IPS DF 4.7 (cell line): ENCODE measurements around the gene MOGAT1.
"Not testable (repeated sequence)": the region's sequence is repeated elsewhere in the genome, so short reads cannot be mapped to it uniquely, and the experiment has no call there.

Experiments
- DNase-seq: peaks from one replicate; pipeline ENCODE4 v3.0.0-alpha.2; 2013; ENCODE audit warnings: low spot score; ENCODE audit errors: extremely low read depth

Gene MOGAT1

DNA sequence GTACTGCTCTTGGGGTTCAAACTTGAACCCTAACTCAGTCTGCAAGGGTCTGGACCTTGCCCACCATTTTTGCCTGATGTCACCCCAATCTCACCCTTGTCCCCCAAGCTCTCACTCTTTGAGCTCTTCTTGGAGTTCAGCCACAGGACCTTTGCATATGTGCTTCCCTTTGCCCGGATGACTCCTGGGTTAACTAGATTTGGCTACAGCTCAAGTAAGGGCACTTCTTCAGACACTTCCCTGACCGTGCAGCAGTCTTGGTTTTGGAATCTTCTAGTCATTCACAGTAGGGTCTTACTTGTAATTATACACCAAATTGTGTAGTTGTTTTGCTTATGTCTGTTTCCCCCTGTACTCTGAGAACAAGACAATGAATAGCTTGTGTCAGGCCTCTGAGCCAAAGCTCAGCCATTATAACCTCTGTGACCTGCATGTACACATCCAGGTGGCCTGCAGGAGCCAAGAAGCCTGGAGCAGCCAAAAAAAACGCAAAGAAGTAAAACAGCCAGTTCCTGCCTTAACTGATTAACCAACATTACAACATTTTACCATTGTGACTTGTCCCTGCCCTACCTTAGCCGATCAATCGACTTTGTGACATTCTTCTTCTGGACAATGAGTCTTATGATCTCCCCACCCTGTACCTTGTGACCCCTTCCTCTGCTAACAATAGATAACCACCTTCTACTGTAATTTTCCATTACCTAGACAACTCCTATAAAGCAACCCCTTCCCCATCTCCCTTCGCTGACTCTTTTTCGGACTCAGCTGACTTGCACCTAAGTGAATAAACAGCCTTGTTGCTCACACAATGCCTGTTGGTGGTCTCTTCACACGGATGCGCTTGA lies 1.0 kb upstream of the MOGAT1 start:
- no peak for DNase-seq

DNA sequence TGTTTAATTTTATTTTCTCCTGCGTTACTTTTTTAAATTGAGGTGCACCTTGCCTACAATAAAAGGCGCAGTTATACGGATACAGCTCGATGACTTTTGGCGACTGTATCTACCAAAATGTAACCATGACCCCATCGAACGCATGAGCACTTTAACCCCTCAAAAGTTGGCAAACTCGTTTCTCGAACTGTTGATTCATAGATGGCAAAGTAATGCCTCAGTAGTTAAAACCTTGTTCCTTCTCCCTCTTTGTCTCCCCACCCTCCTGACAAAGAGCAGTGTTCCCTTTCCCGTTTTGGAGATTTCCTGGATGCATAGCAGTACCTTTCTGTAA lies 577 bp downstream of the MOGAT1 start:
- DNase-seq, result no peak

DNA sequence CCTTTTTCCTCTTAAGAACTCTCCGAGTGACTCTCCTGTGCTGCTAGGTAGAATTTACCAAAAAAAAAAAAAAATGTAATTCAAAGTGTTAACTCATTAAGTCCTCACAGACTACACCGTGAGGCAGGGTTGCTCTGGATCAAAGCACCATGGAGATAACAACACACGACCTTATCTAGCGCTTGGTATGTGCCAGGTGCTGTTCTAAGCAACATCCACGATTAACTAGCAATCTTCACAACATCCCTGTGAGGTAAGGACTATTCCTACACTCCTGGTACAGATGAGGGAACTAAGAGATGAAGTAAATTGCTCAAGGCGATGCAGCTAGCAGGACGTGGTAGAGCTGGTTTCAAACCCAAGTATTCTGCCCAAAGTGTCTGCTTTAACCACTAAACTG lies 1.8 kb downstream of the MOGAT1 start:
- no peak for DNase-seq

DNA sequence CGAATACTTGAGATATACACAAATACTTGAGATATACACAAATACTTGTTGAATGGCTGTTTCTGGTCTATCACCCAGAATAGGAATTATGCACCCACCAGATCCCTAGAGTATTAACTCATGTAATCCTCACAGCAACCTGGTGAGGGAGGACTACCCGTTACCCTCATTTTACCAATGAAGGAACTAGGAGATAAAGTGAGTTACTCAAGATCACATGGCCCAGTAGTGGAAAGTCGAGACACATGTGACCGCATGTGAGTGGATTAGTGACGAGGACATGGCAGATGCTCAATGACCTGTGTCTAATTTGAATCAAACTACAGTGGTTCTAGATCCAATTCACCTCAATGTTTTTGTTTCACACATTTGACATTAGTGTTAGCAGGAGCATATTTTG lies 2.4 kb downstream of the MOGAT1 start:
- no peak for DNase-seq

DNA sequence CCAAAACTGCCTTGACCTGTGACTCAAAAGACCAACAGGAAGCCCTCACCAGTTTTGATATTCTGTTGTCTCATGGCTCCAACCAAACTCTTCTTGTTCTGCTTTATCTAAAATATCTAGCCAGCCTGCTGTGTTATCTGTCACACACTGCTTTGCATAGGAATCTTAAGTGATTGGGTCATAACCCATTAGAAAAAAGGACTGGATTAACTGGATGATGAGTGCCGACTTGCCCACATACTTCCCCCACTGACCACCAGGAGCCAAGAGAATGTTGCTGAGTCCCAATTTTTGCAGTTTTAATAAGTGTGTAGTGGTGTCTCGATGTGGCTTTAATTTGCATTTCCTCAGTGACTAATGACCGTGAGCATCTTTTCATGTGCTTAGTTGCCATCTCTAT lies 6.5 kb downstream of the MOGAT1 start:
- no peak for DNase-seq

DNA sequence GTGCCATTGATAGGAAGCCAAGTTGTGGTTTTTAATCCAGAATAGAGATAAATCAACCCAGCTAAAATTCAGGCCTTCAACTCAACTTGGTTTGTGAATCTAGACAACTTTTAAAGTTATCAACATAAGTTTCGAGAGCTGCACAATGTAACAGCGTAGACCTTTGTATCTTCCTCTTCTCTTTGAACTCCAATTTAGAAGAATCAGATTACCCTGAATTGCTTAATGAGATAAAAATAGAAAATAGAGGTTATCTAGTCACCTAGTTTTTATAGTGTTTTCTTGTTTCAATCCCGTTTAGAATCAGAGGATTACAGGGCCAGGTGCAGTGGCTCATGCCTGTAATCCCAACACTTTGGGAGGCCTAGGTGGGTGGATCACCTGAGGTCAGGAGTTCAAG lies 12.3 kb downstream of the MOGAT1 start:
- DNase-seq, result no peak

DNA sequence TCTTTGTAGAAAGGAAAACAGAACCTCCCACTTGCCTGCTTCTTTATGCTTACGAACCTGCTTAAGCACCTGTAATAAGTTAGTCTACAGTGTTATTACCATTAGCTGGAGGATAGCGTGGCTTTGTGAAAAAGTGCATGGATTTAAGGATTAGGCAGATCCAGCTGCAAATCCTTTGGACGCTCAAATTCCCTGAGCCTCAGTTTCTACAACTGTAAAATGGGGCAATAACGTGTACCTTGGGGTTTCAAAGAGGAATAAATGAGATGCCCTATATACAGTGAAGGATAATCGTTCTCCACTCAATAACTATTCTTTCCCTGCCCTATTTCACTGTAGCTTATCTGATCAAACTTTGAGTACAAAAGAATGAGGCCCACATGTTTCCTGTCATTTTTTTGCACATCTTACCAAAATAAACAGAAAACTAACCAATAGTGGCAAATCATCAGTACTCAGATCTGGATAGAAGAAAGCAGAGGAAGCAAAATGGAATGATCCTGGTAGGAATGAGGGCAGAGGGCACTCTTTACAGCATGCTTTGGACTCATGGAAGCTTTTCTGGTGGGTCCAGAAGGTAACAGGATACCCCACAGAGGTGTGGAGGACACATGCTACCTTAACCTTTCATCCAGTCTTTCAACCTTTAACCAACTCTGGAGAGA lies 14.8 kb downstream of the MOGAT1 start:
- DNase-seq, result no peak

DNA sequence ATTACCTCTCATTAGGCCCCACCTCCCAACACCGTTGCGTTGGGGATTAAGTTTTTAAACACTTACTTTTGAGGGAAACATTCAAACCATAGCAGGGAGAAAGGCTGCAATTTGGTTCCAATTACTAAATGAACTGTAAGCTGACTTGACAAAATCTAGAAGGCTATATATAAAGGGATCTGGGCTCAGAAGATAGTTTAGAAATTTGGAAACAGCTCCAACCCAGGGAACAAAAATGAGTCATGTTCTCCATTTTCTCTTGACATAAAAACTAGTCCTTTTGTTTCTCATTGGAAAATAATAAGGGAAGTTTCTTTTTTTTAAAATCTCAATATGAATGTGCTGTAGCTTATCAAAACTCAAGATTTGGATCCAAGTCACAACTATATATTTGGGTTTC lies 17.5 kb downstream of the MOGAT1 start:
- no peak for DNase-seq

DNA sequence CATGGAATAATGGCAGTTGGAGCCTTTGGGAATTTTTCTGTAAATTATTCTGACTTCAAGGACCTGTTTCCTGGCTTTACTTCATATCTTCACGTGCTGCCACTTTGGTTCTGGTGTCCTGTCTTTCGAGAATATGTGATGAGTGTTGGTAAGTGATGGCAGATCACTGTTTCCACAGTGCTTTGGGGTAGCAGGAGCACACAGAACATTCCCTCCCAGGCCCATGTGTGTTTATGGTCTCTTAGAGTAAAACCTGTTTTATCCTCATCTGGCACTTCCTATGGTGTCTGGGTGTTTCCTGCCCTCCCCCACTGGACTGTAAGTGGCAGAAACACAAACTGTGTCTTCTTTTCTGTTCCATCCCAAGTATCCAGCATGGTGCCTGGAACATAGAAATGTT lies 17.9 kb downstream of the MOGAT1 start:
- no peak for DNase-seq

DNA sequence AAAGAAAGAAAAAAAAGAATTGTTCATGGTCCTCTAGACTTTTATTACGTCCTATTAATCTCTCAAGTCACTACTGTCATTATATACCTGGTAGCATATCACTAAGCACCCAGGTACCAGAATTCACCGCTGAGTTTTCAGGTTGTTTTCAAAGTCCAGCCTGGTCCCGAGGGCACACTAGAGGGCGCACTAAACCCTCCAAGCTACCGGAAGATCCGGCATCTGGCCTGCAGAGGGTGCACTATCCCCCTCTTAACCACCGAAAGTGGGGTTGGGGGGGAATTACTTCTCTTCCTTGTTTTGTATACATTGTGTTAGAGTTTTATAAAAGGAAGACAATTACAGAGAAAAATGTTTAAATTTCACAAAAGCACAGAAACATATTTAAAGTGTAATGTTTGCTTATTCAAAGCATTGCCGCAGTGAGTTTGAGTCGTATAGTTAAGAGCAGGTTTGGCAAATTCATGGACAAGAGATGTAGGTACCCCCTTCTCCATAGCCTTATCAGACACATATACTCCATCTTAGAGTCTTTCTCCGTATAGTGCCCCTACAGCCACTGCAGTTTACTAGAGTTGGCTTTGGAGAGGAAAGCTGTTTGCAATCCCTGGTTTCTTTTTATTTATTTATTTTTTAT lies 19.2 kb downstream of the MOGAT1 start:
- no peak for DNase-seq

DNA sequence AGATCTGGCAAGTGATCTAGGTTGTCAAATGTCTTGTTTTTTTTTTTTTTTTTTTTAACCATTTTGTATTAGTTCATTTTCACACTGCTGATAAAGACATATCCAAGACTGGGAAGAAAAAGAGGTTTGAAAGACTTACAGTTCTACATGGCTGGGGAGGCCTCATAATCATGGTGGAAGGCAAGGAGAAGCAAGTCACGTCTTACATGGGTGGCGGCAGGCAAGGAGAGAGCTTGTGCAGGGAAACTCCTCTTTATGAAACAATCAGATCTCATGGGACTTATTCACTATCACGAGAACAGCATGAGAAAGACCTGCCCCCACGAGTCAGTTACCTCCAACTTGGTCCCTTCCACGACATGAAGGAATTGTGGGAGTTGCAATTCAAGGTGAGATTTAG lies 22.0 kb downstream of the MOGAT1 start:
- not testable (repeated sequence) for DNase-seq

DNA sequence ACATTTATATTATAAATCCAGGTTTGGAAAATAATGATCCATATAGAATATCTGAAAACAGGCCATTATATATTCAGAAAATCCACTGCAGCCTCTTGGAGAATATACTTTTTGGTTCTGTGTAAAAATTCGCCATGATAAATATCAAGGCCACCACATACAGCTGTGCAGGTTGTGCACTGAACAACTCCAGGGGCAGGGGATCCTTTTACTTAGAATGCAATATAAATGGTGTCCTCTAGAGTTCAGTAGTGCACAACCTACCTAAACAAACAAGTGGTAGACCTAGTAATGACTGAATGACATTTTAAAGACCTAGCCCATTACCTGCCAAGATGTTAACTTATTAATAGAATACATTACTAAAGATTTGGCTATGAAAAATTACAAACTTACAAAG lies 22.4 kb downstream of the MOGAT1 start:
- no peak for DNase-seq

DNA sequence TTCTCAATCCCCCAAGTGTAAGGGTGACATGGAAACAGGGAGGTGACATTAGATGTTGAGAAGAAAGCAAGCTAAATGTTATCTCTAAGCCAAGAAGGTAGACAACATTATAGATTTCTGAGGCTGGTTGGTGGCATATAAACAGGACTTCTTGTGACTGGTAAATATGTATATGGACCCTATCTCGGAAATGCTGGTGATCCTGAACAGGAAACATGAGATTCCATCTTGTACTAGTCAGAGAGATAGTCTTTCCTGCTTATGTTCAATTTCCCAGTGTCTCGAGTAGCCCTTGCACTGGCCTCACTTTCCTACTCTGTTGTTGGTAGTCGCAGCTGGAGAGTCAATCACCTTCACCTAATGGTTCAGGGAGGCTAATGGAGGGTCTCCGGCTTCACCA lies 26.8 kb downstream of the MOGAT1 start:
- no peak for DNase-seq

DNA sequence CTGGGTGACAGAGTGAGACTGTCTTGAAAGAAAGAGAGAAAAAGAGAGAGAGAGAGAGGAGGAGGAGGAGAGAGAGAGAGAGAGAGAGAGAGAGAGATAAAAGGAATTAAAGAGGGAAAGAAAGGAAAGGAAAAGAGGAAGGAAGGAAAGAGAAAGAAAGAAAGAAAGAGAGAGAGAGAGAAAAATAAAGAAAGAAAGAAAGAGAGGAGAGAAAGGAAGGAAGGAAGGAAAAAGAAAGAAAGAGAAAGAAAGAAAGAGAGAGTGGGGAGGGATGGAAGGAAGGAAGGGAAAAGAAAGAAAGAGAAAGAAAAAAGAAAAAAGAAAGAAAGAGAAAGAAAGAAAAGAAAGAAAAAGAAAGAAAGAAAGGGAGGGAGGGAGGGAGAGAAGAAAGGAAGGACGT lies 29.8 kb downstream of the MOGAT1 start:
- no peak for DNase-seq

DNA sequence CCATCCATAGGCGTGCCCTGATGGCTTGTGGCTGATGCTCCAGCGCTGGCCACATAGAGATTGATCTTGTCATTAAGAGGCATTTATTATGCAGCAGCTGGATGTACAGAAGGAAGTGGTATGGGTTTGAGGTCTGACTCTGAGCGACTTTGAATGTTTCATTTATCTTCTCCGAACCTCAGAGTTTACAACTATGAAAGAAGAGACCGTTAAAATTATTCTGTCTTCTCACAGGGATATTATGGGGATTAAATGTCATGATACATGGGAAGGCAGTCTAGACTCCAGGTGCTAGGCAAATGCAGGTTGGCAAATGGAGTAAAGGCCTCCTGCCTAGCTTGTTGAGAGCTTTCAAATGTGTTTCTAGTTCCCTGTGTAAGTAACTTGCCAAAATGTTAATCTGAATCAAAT lies 30.3 kb downstream of the MOGAT1 start:
- no peak for DNase-seq

DNA sequence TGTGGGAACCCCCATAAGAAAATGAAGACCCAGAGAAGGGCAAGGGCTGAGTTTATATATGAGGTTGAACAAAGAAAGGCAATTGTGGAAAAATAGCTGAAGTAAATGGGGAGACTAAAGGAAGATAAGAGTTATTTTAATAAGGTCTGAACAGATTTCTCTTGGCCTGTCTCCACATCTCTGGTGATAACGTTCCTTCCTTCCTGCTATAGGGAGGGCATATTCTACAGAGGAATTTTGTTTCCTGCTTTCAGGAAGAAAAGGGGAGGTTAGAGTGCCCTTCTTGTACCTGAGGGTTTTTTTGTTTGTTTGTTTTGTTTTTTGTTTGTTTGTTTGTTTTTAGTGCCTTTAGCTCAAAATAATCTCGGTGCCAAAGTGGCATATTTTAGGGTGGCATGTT lies 31.6 kb downstream of the MOGAT1 start:
- no peak for DNase-seq

DNA sequence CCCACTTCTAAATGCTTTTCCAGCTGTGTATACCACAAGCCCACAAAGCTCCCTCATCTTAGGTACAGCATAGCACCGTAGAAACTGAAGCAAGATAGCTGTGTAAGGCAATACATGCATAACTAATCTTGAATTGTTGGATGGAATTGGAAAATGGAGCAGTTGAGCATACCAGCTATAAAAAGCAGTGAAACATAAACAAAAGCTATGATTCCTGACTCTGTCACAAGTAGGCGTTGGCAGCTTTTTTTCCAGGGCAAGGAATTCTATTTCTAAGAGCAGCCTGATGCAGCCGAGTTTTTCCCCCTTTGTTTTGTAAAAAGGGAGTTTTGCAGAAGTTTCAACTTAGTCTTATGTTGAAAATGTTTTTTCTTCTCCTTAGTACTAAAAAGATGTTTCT lies 32.4 kb downstream of the MOGAT1 start:
- no peak for DNase-seq

DNA sequence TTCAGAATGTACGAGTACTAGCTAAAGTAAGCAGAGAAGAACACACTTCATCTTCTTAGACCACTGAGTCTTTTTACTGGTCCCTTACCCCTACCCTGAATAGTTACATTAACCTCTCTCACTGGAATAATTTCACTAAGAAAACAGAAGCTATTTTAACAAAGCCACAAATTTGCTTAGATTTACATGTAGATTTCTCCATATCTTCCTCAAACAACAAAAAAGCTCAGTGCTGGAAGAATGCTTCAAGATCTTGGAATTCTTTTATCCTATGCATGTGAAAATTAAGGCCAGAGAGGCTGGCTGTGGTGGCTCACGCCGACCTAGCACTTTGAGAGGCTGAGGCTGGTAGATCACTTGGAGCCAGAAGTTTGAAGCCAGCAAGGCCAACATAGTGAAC lies 35.2 kb downstream of the MOGAT1 start:
- no peak for DNase-seq

DNA sequence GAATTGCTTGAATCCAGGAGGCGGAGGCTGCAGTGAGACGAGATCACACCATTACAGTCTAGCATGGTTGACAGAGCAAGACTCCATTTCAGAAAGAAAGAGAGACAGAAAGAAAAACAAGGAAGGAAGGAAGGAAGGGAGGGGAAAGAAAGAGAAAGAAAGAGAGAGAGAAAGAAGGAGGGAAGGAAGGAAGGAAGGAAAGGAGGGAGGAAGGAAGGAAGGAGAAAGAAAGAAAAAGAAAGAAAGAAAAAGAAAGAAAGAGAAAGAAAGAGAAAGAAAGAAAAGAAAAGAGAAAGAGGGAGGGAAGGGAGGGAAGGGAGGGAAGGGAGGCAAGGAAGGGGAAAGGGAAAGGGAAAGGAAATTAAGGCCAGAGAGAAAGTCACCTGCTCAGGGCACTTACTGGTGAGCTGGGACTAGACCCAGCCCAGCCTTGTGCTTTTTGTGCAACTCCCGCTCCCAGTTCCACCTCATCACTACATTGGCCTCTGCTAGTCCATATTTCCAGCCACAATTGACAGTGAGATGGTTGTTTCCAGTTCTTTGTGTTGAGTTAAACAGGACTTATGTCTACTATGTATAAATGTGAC lies 35.7 kb downstream of the MOGAT1 start:
- no peak for DNase-seq

DNA sequence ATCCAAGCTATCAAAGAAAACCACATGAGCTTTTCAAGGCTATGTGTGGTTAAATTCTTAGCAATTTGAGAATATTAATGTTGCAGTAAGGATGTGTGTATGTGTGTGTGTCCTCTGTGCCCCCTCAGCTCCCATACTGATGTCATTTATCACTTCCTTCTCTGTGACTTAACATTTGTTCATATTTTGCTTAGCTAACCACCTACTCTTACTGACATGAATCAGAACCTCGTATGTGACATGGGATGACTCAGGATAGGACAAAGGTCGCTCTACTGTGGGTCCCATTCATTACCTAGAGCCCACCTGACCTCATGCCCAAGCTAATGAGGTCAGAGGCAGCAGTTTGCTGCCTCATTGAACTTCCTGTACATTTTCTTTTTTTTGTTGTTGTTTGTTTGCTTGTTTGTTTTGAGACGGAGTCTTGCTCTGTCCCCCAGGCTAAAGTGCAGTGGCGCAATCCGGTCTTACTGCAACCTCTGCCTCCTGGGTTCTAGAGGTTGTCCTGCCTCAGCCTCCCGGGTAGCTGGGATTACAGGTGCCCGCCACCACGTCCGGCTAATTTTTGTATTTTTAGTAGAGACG lies 36.3 kb downstream of the MOGAT1 start:
- no peak for DNase-seq

DNA sequence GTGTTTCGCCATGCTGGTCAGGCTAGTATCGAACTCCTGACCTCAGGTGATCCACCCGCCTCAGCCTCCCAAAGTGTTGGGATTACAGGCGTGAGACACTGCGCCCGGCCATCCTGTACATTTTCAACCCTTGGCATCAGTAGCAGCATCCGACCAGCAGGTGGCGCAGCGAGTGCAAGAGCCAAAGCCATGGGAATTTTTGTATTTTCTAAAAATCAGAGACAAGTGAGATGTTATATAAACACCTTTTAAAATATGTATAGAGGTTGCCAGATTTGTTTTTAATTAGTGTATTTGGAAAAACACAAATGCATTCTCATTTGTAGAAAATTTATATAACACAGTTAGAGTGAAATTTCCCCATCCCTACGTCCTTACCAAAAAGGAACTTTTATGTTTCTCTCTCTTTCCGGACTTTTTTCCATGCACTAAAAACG lies 36.8 kb downstream of the MOGAT1 start:
- DNase-seq, result no peak
